IPS DF 6.9 (cell line): ENCODE results near the gene GASK1A.
"Not testable (repeated sequence)": the region's sequence is repeated elsewhere in the genome, so short reads cannot be mapped to it uniquely, and the experiment has no call there.

ENCODE experiments used
- DNase-seq: peaks from one replicate; pipeline ENCODE4 v3.0.0-alpha.2; 2013; ENCODE audit warnings: low read depth, low spot score
- H3K27ac ChIP-seq: one replicate; pipeline ENCODE4 v1.5.1; 2013; ENCODE audit warnings: low read length, control low read depth
- H3K27me3 ChIP-seq: 2 replicates; pipeline ENCODE4 v1.6.1; 2013; ENCODE audit warnings: mild to moderate bottlenecking, low read length; ENCODE audit not compliant: control insufficient read depth, insufficient read depth
- H3K36me3 ChIP-seq: 2 replicates; pipeline ENCODE4 v1.6.1; 2013; ENCODE audit warnings: low read length; ENCODE audit not compliant: control insufficient read depth, insufficient read depth
- H3K4me1 ChIP-seq: 2 replicates; pipeline ENCODE4 v1.6.1; 2013; ENCODE audit warnings: low read length; ENCODE audit not compliant: control insufficient read depth, insufficient read depth
- H3K4me3 ChIP-seq: 2 replicates; pipeline ENCODE4 v1.5.1; 2013; ENCODE audit warnings: mild to moderate bottlenecking, low read length
- H3K9me3 ChIP-seq: 2 replicates; pipeline ENCODE4 v1.6.1; 2013; ENCODE audit warnings: low read length, inconsistent platforms; ENCODE audit not compliant: control insufficient read depth, insufficient read depth
- WGBS: extraction: QIAGEN DNeasy Blood & Tissue Kit; methylation state at CpG from one replicate; pipeline ENCODE4 v1.1.7; 2013; ENCODE audit warnings: mixed read lengths, missing lambda C conversion rate; ENCODE audit not compliant: insufficient read length, insufficient coverage; 5-methylcytosine and 5-hydroxymethylcytosine counted together

The GASK1A gene

GRCh38 chr3:43041517-43041916, 62.4 kb downstream of the GASK1A start:
- Histone ChIP-seq H3K27me3 (no peaks in the 10 kb centered on the region), H3K4me3 (no peak overlapping the region), H3K27ac (no peak overlapping the region), H3K4me1 (no peaks in the 10 kb centered on the region), H3K9me3 (peaks cover 3% of the 10 kb centered on the region), H3K36me3 (no peaks in the 10 kb centered on the region)
- DNase-seq: no peak
- no CpG with 5 or more reads among the region's 2 CpGs for WGBS

- no peak overlapping the region for H3K4me3 ChIP-seq
- DNase-seq: no peak
- H3K9me3 ChIP-seq: peaks cover 4% of the 10 kb centered on the region
Measured at GRCh38 chr3:43043071-43043766, 64.1 kb downstream of the GASK1A start.

GRCh38 chr3:43043793-43044192, 64.7 kb downstream of the GASK1A start:
- no peaks in the 10 kb centered on the region for H3K27me3 ChIP-seq
- H3K9me3 ChIP-seq: peaks cover 6% of the 10 kb centered on the region
- H3K27ac ChIP-seq: no peak overlapping the region
- no peaks in the 10 kb centered on the region for H3K4me1 ChIP-seq
- H3K36me3 ChIP-seq: no peaks in the 10 kb centered on the region
- WGBS: no CpG with 5 or more reads among the region's 2 CpGs
- no peak for DNase-seq
- H3K4me3 ChIP-seq: no peak overlapping the region

More at GRCh38 chr3:43043071-43043766, 64.1 kb downstream of the GASK1A start:
- H3K27me3 ChIP-seq: no peaks in the 10 kb centered on the region
- no peaks in the 10 kb centered on the region for H3K4me1 ChIP-seq
- WGBS: no CpG with 5 or more reads among the region's 3 CpGs
- no peaks in the 10 kb centered on the region for H3K36me3 ChIP-seq
- no peak overlapping the region for H3K27ac ChIP-seq

GRCh38 chr3:43045079-43045478, 66.0 kb downstream of the GASK1A start:
- DNase-seq, H3K4me3 ChIP-seq, H3K4me1 ChIP-seq, H3K9me3 ChIP-seq, H3K27ac ChIP-seq, H3K27me3 ChIP-seq, H3K36me3 ChIP-seq: not testable (repeated sequence)

- H3K4me3 ChIP-seq: no peak overlapping the region
Measured at GRCh38 chr3:43046583-43046982, 67.5 kb downstream of the GASK1A start.

GRCh38 chr3:43048470-43048869, 69.4 kb downstream of the GASK1A start:
- H3K4me3 ChIP-seq: no peak overlapping the region

More at GRCh38 chr3:43046583-43046982, 67.5 kb downstream of the GASK1A start:
- Histone ChIP-seq H3K4me1 (no peaks in the 10 kb centered on the region), H3K27ac (no peak overlapping the region), H3K9me3 (peaks cover 6% of the 10 kb centered on the region), H3K27me3 (no peaks in the 10 kb centered on the region), H3K36me3 (no peaks in the 10 kb centered on the region)
- no CpG with 5 or more reads among the region's 1 CpG for WGBS
- no peak for DNase-seq

GRCh38 chr3:43053291-43053690, 74.2 kb downstream of the GASK1A start:
- WGBS: no CpG with 5 or more reads among the region's 12 CpGs
- DNase-seq: no peak
- no peaks in the 10 kb centered on the region for H3K36me3 ChIP-seq
- H3K9me3 ChIP-seq: 0 out of 2 replicates have a peak, but pooled peaks cover 1% of the 10 kb centered on the region
- H3K27me3 ChIP-seq: no peaks in the 10 kb centered on the region
- no peak overlapping the region for H3K4me3 ChIP-seq
- no peaks in the 10 kb centered on the region for H3K4me1 ChIP-seq
- H3K27ac ChIP-seq: no peak overlapping the region

More at GRCh38 chr3:43048470-43048869, 69.4 kb downstream of the GASK1A start:
- DNase-seq: no peak
- Histone ChIP-seq H3K36me3 (no peaks in the 10 kb centered on the region), H3K9me3 (peaks cover 6% of the 10 kb centered on the region), H3K27me3 (no peaks in the 10 kb centered on the region), H3K4me1 (no peaks in the 10 kb centered on the region), H3K27ac (no peak overlapping the region)

- Histone ChIP-seq H3K4me3 (no peak overlapping the region), H3K27ac (no peak overlapping the region), H3K27me3 (no peaks in the 10 kb centered on the region), H3K4me1 (no peaks in the 10 kb centered on the region), H3K36me3 (no peaks in the 10 kb centered on the region), H3K9me3 (no peaks in the 10 kb centered on the region)
- WGBS: no CpG with 5 or more reads among the region's 5 CpGs
- DNase-seq: no peak
Measured at GRCh38 chr3:43054754-43055153, 75.6 kb downstream of the GASK1A start.

GRCh38 chr3:43055393-43055792, 76.3 kb downstream of the GASK1A start:
- no peaks in the 10 kb centered on the region for H3K36me3 ChIP-seq
- H3K4me1 ChIP-seq: no peaks in the 10 kb centered on the region
- no CpG with 5 or more reads among the region's 7 CpGs for WGBS
- DNase-seq: no peak
- no peak overlapping the region for H3K27ac ChIP-seq
- no peaks in the 10 kb centered on the region for H3K27me3 ChIP-seq
- H3K4me3 ChIP-seq: no peak overlapping the region
- no peaks in the 10 kb centered on the region for H3K9me3 ChIP-seq

- DNase-seq: no peak
- Histone ChIP-seq H3K27ac (no peak overlapping the region), H3K4me3 (no peak overlapping the region), H3K9me3 (no peaks in the 10 kb centered on the region), H3K36me3 (no peaks in the 10 kb centered on the region), H3K4me1 (no peaks in the 10 kb centered on the region), H3K27me3 (no peaks in the 10 kb centered on the region)
- no CpG with 5 or more reads among the region's 15 CpGs for WGBS
Measured at GRCh38 chr3:43055806-43056770, 77.0 kb downstream of the GASK1A start.
